ENCODE results near the gene ANKRD40.
"Not testable (repeated sequence)": the region's sequence is repeated elsewhere in the genome, so short reads cannot be mapped to it uniquely, and the experiment has no call there.

The ANKRD40 gene

GRCh38 chr17:50710025-50710424, 2.3 kb upstream of the ANKRD40 start:
- DNase-seq = no peak

GRCh38 chr17:50709053-50709452, 1.3 kb upstream of the ANKRD40 start:
- DNase-seq = not testable (repeated sequence)

- DNase-seq = peak; percentile 58
Observed at GRCh38 chr17:50708050-50709000, 611 bp upstream of the ANKRD40 start.

GRCh38 chr17:50703162-50703561, 4.6 kb downstream of the ANKRD40 start:
- DNase-seq = no peak

- DNase-seq = no peak
Observed at GRCh38 chr17:50699410-50699809, 8.3 kb downstream of the ANKRD40 start.

DNA sequence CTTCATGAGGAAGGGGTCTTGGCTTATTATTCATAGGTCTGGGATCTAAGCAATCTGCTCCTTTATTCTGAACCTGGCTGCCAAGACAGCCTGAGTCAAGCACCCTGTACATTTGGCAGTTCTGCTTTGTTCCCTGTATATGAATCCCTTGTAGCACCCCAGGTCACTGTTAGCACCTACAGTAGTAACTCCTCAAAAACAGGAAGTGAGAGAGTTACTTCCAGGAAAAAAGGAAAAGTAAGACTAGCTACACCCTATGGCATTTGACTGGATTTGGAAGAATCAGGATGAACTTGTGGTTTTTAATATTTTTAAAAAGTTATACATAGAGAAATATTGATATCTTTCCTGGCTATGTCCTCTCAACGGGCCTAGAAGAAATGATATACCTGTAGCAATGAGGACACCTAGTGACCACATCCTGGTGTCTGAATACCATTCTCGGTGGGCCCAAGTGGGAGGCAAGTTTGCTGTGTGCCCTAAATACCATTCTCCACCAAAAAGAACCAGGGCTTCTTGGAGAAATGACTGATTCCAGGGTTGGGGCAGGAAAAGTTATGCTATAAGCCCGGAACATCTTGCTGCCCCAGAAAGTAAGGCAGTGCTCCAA, 9.9 kb downstream of the ANKRD40 start:
- no peak for DNase-seq

- DNase-seq = no peak
Observed at GRCh38 chr17:50697062-50697461, 10.7 kb downstream of the ANKRD40 start.

DNA sequence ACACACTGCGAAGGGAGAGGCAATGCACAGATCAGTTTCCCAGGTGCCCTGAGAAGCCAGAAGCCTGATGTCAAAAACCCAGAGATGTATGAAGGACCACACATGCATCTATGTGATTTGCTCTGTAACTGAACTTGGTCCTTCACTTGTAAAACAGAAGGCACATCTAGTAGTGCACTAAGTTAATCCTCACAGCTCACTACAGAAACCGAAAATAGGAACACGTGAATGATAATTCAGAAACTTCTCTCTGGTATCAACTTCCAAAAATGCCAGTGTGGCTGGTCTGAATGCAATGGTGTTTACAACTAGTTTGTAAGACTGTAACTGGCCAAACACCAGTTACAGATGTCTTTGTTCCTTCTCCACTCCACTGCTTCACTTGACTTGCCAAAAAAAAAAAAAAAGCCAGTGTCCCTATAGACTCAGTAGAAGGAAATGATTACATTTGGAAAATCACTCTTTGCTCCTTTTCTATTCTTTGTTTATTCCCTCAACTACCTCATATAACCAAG, 11.3 kb downstream of the ANKRD40 start:
- DNase-seq = no peak

GRCh38 chr17:50693036-50693682, 14.6 kb downstream of the ANKRD40 start:
- DNase-seq = no peak

GRCh38 chr17:50692448-50693035, 15.2 kb downstream of the ANKRD40 start:
- no peak for DNase-seq

DNA sequence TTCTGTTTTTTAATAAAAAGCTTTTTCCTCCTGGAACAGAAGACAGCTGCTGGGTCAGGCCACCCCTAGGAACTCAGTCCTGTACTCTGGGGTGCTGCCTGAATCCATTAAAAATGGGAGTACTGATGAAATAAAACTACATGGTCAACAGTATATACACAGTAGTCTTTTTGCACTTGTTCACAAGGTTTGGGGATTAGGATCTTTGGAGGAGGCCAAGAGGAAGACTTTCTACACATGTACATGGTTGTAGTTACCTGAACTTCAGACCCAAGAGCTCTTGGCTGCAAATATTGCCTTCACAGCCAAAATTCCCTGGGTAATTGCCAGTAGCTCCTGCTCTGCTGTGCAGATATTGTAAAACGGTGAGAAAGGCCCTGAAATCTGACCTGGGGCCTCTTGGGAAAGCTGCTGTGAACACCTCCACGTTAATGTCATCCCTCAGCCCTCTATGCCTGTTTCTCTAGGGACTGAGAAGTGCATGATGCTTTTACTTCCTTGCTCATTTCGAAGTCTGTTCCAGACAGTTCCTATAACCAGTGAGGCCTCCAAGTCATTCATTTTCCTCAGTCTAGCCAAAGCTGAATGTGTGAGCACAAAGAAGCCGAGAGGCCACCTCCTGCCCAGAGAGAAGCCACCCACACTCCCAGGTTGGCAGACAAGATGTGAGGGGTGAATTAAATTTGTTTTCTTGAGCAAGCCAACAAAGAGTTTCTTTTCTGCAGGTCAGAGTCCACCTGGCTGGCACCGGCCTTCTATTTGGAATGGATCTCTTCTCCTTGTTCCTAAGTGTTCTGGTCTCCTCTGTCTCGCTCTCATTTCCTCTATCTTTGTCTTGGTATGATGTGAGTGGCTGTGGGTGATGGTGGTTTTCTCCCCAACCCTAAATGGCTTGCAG, 15.9 kb downstream of the ANKRD40 start:
- DNase-seq = no peak

GRCh38 chr17:50690887-50691549, 16.7 kb downstream of the ANKRD40 start:
- DNase-seq = no peak

GRCh38 chr17:50689956-50690886, 17.5 kb downstream of the ANKRD40 start:
- DNase-seq = peak; percentile 61

DNA sequence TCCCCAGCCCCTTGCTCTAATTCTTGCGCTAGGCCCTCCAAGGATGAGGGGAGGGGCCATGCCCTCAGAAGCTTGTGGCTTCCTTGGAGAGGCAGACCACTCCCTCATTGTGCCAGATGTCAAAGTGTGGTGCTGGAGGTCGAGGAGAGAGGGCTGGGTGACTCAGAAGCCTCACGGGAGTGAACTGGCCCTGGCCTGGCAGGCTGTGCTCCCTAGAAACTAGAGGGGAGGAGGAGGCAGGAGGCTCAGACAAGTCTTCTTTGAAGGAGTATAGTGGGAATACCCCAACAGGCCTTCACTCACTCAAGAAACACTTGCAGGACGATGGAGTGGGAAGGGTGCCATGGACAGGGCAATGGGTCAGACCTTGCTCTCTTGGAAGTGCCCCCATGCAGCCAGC, 18.5 kb downstream of the ANKRD40 start:
- no peak for DNase-seq

DNA sequence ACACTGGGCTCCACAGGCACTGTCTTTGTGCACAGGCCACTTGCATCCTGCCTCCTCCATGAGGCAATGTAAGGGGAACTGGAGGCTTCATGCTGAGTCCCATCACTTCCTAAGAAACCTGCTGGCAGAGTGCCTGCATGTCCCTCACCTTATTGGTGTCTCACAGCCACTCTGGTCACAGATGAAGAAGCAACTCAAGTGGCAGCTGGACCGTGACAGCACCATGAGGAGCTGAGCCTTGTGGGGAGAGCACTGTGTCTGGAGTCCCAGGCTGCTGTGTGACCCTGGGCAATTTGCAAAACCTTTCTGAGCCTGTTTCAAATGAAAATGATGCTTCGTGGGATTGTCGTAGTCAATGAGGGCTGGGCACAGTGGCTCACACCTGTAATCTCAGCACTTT, 19.5 kb downstream of the ANKRD40 start:
- DNase-seq = no peak

GRCh38 chr17:50687200-50688066, 20.3 kb downstream of the ANKRD40 start:
- no peak for DNase-seq

DNA sequence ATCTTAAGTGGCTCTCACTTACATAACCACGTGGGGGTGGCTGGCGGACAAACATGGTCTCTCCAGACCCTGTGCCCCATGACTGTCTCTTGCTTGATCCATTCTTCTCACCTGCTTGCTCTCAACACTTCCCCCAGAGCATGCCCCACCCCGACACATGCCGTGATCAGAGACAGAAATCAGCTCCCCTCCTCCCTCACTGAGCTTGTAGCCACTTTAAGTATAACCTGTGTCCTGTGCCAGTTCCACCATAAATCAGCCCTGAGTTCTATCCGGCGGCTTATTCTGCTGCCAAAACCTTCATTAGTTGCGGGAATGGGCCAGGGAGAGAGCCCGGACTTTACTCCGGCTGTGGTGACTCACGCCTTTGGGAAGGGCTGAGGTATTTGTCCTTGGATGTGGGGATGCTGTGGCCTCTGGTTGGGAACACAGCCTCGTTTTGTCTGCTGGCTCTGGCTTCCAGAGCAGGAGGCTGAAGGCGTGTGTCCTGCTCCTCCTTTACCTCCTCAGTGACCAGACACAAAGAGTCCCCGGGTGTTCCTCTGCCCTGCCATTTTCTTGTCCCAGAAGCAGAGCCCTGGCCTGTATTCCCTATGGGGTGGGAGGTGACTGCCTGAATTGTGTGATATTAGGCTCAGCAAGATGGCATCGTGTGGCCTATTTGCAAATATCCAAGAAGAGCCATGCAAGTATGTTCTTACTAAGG, 21.1 kb downstream of the ANKRD40 start:
- no peak for DNase-seq

GRCh38 chr17:50685691-50686493, 21.8 kb downstream of the ANKRD40 start:
- no peak for DNase-seq
